ENCODE measurements around the gene SNRNP25.

DNA sequence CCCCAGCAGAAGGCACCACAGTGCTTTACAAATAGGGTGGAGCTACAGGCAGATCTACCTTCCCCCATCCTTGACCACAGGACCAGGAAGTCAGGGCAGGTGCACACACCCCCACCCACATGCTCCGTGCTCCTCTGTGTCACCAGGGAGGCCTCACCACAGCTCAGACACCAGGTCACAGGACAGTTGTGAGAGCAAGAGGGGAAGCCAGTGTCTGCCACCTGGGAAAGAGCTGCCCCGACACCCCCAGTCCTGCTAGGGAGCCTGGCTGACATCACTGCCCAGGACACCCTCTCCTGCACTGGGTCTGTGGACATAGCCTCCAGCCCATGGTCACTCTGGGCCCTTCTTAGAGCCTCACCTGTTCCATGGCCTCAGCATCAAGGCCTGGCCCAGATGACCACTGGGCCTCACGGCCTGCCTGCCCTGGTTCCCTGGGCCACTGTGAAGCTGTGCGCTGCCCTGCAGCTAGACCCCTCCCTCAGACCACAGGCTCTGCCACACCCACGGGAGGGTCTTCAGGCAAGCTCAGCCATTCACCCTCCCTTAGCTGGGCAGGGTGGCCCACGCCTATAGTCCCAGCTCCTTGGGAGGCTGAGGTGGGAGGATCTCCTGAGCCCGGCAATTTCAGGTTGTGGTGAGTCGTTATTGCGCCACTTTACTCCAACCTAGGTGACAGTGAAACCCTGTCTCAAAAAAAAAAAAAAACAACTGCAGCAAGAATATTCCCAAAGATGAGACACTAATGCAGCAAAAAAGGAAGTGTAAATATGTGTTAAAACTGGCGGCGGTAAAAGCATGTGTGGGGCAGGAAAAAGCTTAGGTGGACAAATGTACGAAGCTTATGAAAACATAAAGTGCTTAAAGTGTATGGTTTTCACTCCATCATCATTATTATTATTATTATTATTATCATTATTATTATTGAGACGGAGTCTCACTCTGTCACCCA, 14.4 kb upstream of the SNRNP25 start:
- TF ChIP-seq, protein P1, sequence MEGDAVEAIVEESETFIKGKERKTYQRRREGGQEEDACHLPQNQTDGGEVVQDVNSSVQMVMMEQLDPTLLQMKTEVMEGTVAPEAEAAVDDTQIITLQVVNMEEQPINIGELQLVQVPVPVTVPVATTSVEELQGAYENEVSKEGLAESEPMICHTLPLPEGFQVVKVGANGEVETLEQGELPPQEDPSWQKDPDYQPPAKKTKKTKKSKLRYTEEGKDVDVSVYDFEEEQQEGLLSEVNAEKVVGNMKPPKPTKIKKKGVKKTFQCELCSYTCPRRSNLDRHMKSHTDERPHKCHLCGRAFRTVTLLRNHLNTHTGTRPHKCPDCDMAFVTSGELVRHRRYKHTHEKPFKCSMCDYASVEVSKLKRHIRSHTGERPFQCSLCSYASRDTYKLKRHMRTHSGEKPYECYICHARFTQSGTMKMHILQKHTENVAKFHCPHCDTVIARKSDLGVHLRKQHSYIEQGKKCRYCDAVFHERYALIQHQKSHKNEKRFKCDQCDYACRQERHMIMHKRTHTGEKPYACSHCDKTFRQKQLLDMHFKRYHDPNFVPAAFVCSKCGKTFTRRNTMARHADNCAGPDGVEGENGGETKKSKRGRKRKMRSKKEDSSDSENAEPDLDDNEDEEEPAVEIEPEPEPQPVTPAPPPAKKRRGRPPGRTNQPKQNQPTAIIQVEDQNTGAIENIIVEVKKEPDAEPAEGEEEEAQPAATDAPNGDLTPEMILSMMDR (IDR thresholded peaks at IDR 0.05) = no peak
- TF ChIP-seq POLR2A (IDR thresholded peaks at IDR 0.05) = no peak
- no peak for TF ChIP-seq EP300 (IDR thresholded peaks at IDR 0.05)
